ENCODE measurements around the gene CBL.

The CBL gene

GRCh38 chr11:119347242-119347641 is 141.1 kb downstream of the CBL start:
- no peak for DNase-seq (ENCODE audit: low read depth in 2 of 2)

GRCh38 chr11:119347940-119348605 is 141.9 kb downstream of the CBL start:
- DNase-seq (ENCODE audit: low read depth in 2 of 2) = no peak

- no peak for DNase-seq (ENCODE audit: low read depth in 2 of 2)
Observed at GRCh38 chr11:119350302-119350701, 144.2 kb downstream of the CBL start.

- DNase-seq (ENCODE audit: low read depth in 2 of 2) = no peak
Observed at GRCh38 chr11:119351232-119351631, 145.1 kb downstream of the CBL start.

GRCh38 chr11:119352857-119353260 is 146.7 kb downstream of the CBL start:
- no peak for DNase-seq (ENCODE audit: low read depth in 2 of 2)

- no peak for DNase-seq (ENCODE audit: low read depth in 2 of 2)
Observed at GRCh38 chr11:119355091-119355843, 149.1 kb downstream of the CBL start.

- DNase-seq (ENCODE audit: low read depth in 2 of 2) = peak; percentile 56 to 60
Observed at GRCh38 chr11:119356349-119357031, 150.4 kb downstream of the CBL start.

- no peak for DNase-seq (ENCODE audit: low read depth in 2 of 2)
Observed at GRCh38 chr11:119357074-119357473, 150.9 kb downstream of the CBL start.

Data from stimulated activated CD4-positive, alpha-beta T cell treated with anti-CD3 and anti-CD28 coated beads, Interleukin-1b, Interleukin-23, amount 100 ng/mL, for 4 hours (primary cell).